Smooth muscle cell of trachea (primary cell): ENCODE measurements around the gene ZNF418. TPM values are rescaled to one million over a fixed set of nuclear protein-coding genes. Genes with fewer than 3 reads are reported as not detected.

Experiments used
- total RNA-seq: library from RNA; depleted of rRNA; stranded (reverse); fragments of >200 nt; gene quantifications from 2 replicates; pipeline ENCODE4 v1.2.1, GENCODE V29; 2014

ZNF418 gene
- total RNA-seq, result 9.4 and 10.3 TPM in 2 replicates

GRCh38 chr19:57934820-57935665 is at the start of gene ZNF418:
ZNF418 (minus strand) TSS chr19:57935402; CDS start chr19:57933822, 1,580 bp downstream.

GRCh38 chr19:57974434-57974833 is 39.2 kb upstream of the ZNF418 start, which contains the start of gene C19orf18:
C19orf18 (minus strand) TSS chr19:57974534; CDS start chr19:57974432, 102 bp downstream.

GRCh38 chr19:57947419-57948134 is 12.4 kb upstream of the ZNF418 start, which contains the start of gene ZNF256:
ZNF256 (minus strand) TSS chr19:57947706; CDS start chr19:57947474, 232 bp downstream.

GRCh38 chr19:57916168-57916995 is 18.8 kb downstream of the ZNF418 start, which contains the start of gene ZNF417:
ZNF417 (minus strand) TSS chr19:57916592; CDS start chr19:57916411, 181 bp downstream.

GRCh38 chr19:57888560-57889231 is 46.5 kb downstream of the ZNF418 start, which contains the start of gene ZNF814:
ZNF814 (minus strand) TSS chr19:57889037; CDS start chr19:57888802, 235 bp downstream.

Other genes with a start within 250 kb of the ZNF418 start
- gene ZNF154, start 226.2 kb downstream of the ZNF418 start, total RNA-seq, result 4.9 and 5.3 TPM in 2 replicates
- 13.9 and 15.3 TPM in 2 replicates for gene ZNF671, start 207.8 kb downstream of the ZNF418 start, total RNA-seq
- 12.4 and 16.0 TPM in 2 replicates for gene ZNF776, start 188.6 kb downstream of the ZNF418 start, total RNA-seq
- 17.5 and 20.1 TPM in 2 replicates for gene ZNF586, start 165.7 kb downstream of the ZNF418 start, total RNA-seq
- 2.8 and 6.8 TPM in 2 replicates for gene ZNF552, start 120.5 kb downstream of the ZNF418 start, total RNA-seq
- gene ZNF587B, start 105.1 kb downstream of the ZNF418 start, total RNA-seq, result 15.7 and 25.2 TPM in 2 replicates
- gene ZNF587, start 85.5 kb downstream of the ZNF418 start, total RNA-seq, result 22.3 and 35.3 TPM in 2 replicates
- gene ZNF814, start 46.4 kb downstream of the ZNF418 start, total RNA-seq, result 6.1 and 10.3 TPM in 2 replicates
- 23.4 and 25.1 TPM in 2 replicates for gene ZNF417, start 18.8 kb downstream of the ZNF418 start, total RNA-seq
- gene ZNF256, start 12.3 kb upstream of the ZNF418 start, total RNA-seq, result 3.3 and 6.1 TPM in 2 replicates
- 0.17 TPM in 1 of 2 replicates, not detected in the other for gene C19orf18, start 39.1 kb upstream of the ZNF418 start, total RNA-seq
- gene ZNF606, start 67.4 kb upstream of the ZNF418 start, total RNA-seq, result 26.1 and 31.6 TPM in 2 replicates
- gene ZSCAN1, start 98.6 kb upstream of the ZNF418 start, total RNA-seq, result 0.83 TPM in 1 of 2 replicates, not detected in the other
- gene ZNF135, start 123.9 kb upstream of the ZNF418 start, total RNA-seq, result 6.1 and 8.3 TPM in 2 replicates
- gene ZSCAN18, start 162.8 kb upstream of the ZNF418 start, total RNA-seq, result 56.6 and 92.3 TPM in 2 replicates
- 17.5 and 21.2 TPM in 2 replicates for gene ZNF329, start 215.4 kb upstream of the ZNF418 start, total RNA-seq
- 27.8 and 32.1 TPM in 2 replicates for gene ZNF274, start 247.7 kb upstream of the ZNF418 start, total RNA-seq